Sigmoid colon (tissue), 4 donors: Measurements from ENCODE around the gene GABRD.

Source experiments
- EP300 ChIP-seq, 4 donors: sonication (generic); formaldehyde crosslinking; IDR thresholded peaks; one replicate each; pipeline ENCODE4 v1.6.1; 2017; ENCODE audit warnings: antibody characterized with exemption in 4 of 4
- POLR2A ChIP-seq, 2 donors: fragments of 450-650 bp; IDR thresholded peaks; one replicate each; pipeline ENCODE4 v1.6.1; 2016; ENCODE audit warnings: antibody characterized with exemption in 2 of 2, mild to moderate bottlenecking in 2 of 2, moderate library complexity in 2 of 2
- POLR2AphosphoS5 ChIP-seq, 4 donors: sonication (generic); formaldehyde crosslinking; IDR thresholded peaks; one replicate each; pipeline ENCODE4 v1.6.1; 2017; ENCODE audit warnings: antibody characterized with exemption in 4 of 4
- TF ChIP-seq, protein P1 (sequence below), 4 experiments: fragments of 450-650 bp in 3 of 4; fragments of 200-600 bp in 1 of 4; IDR thresholded peaks; one replicate each; pipeline ENCODE4 v1.5.1; 2016 to 2019; ENCODE audit warnings: antibody characterized with exemption in 4 of 4, mild to moderate bottlenecking in 3 of 4, moderate library complexity in 2 of 4

- TF ChIP-seq, protein P1, sequence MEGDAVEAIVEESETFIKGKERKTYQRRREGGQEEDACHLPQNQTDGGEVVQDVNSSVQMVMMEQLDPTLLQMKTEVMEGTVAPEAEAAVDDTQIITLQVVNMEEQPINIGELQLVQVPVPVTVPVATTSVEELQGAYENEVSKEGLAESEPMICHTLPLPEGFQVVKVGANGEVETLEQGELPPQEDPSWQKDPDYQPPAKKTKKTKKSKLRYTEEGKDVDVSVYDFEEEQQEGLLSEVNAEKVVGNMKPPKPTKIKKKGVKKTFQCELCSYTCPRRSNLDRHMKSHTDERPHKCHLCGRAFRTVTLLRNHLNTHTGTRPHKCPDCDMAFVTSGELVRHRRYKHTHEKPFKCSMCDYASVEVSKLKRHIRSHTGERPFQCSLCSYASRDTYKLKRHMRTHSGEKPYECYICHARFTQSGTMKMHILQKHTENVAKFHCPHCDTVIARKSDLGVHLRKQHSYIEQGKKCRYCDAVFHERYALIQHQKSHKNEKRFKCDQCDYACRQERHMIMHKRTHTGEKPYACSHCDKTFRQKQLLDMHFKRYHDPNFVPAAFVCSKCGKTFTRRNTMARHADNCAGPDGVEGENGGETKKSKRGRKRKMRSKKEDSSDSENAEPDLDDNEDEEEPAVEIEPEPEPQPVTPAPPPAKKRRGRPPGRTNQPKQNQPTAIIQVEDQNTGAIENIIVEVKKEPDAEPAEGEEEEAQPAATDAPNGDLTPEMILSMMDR (IDR thresholded peaks at IDR 0.05) = no peak
- TF ChIP-seq POLR2AphosphoS5 (IDR thresholded peaks at IDR 0.05) (no peak), POLR2A (IDR thresholded peaks at IDR 0.05) (no peak), EP300 (IDR thresholded peaks at IDR 0.05) (no peak)
Measured at GRCh38 chr1:2024451-2024850, 5.3 kb downstream of the GABRD start.
